ENCODE measurements around the gene KNL1. TPM values are rescaled to one million over a fixed set of nuclear protein-coding genes. Genes with fewer than 3 reads are reported as not detected.

KNL1 gene
- total RNA-seq, 2 experiments from 2014 or later, result 62.2 to 69.0 TPM

DNA sequence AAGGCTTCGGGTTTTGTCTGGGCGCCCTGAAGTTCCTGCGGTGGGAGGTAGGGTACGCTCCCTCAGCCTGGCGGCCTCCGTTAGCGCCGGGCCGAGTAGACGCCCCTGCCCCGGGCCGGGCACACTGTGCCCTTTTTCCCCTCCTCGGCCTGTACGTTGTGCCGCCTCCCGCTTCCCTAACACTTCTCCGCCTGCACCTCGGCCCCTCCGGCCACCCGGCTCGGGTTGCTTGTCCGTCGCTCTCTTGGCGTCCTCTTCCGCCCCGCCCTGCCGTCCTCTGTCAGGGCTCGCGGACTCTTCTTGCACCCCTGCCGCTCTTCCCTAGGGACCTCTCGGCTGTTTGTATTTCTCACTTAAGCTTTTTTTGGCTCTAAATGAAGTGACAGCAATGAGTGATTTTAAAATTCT, 384 bp downstream of the KNL1 start:
- POLR2A ChIA-PET, result no interaction called here
- Mint-ChIP-seq H3K4me1 (peaks cover 40% of the 10 kb centered on the region), H3K27ac (peak overlapping the region; percentile 97), H3K27me3 (peaks cover 3% of the 10 kb centered on the region), H3K36me3 (ENCODE audit: low read depth) (peaks cover 14% of the 10 kb centered on the region), H3K9me3 (no peaks in the 10 kb centered on the region), H3K4me3 (peak overlapping the region; percentile 85)
- CTCF ChIA-PET, result interaction anchor here (0.9 kb wide), 1 partner anchor 56 kb away, joined by 4 read pairs; no protein-coding TSS in a partner anchor
- DNase-seq, result no peak

- POLR2A ChIA-PET, result no interaction called here
- peak overlapping the region; percentile 85 for H3K4me3 Mint-ChIP-seq
- peaks cover 1% of the 10 kb centered on the region for H3K27me3 Mint-ChIP-seq
- no peak for DNase-seq
- CTCF ChIA-PET, result no interaction called here
- H3K36me3 Mint-ChIP-seq (ENCODE audit: low read depth), result peaks cover 14% of the 10 kb centered on the region
- H3K4me1 Mint-ChIP-seq, result peaks cover 35% of the 10 kb centered on the region
- peak overlapping the region; percentile 97 for H3K27ac Mint-ChIP-seq
- no peaks in the 10 kb centered on the region for H3K9me3 Mint-ChIP-seq
Measured at GRCh38 chr15:40595219-40595618, 1.2 kb downstream of the KNL1 start.

DNA sequence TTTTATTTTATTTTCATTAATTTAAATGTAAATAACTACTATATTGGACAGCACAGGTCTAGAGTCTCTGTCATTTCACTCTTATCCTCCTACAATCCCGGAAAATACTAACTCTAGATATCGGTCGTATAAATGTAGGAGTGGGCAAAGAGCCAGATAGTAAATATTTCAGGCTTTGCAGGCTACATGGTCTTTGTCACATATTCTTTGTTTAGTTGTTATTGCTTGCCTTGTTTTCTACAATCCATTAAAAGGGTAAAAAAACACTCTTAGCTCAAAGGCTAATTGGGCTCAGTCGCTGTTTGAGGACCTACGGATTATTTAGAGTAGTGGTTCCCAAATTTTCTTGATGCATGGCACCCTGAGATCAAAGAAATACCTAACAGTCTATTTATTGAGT, 1.7 kb downstream of the KNL1 start:
- peaks cover 19% of the 10 kb centered on the region for H3K36me3 Mint-ChIP-seq (ENCODE audit: low read depth)
- no peak overlapping the region for H3K27ac Mint-ChIP-seq
- peaks cover 1% of the 10 kb centered on the region for H3K27me3 Mint-ChIP-seq
- H3K9me3 Mint-ChIP-seq, result no peaks in the 10 kb centered on the region
- CTCF ChIA-PET, result no interaction called here
- peaks cover 31% of the 10 kb centered on the region for H3K4me1 Mint-ChIP-seq
- DNase-seq, result no peak
- no peak overlapping the region for H3K4me3 Mint-ChIP-seq
- POLR2A ChIA-PET, result no interaction called here

DNA sequence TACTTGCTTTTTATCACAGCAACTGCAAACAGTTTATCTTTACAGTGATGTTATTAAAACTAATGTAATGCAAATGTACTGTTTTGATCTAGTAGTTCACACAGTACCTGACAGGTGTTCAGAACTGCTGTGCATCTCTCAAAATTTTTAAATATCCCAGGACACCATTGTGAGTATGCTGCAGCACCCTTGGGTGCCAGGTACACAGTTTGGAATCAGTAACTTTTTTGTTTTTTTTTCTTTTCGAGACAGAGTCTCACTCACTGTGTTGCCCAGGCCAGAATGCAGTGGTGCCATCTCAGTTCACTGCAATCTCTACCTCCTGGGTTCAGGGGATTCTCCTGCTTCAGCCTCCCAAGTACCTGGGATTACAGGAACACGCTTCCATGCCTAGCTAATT, 3.0 kb downstream of the KNL1 start:
- Mint-ChIP-seq H3K27me3 (peaks cover 1% of the 10 kb centered on the region), H3K36me3 (ENCODE audit: low read depth) (peaks cover 19% of the 10 kb centered on the region), H3K9me3 (no peaks in the 10 kb centered on the region), H3K4me3 (no peak overlapping the region), H3K27ac (no peak overlapping the region), H3K4me1 (peaks cover 31% of the 10 kb centered on the region)
- ChIA-PET CTCF (interaction anchor here (0.6 kb wide), 1 partner anchor 438 kb away, joined by 3 read pairs; no protein-coding TSS in a partner anchor), POLR2A (no interaction called here)
- DNase-seq, result no peak

DNA sequence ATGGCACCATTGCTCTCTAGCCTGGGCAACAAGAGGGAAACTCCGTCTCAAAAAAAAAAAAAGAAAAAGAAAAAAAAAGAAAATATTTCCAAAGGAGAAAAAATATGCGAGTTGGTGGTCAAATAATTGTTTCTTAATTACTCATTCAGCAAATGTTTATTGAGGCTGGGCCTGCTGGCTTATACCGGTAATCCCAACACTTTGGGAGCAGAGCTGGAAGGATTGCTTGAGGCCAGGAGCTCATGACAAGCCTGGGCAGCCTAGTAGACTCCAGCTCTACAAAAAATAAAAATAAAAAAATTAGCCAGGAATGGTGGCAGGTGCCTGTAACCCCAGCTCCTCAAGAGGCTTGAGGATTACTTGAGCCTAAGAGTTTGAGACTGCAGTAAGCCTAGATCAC, 4.1 kb downstream of the KNL1 start:
- H3K9me3 Mint-ChIP-seq, result no peaks in the 10 kb centered on the region
- POLR2A ChIA-PET, result interaction anchor here (0.6 to 1.4 kb wide), 2 partner anchors 30 to 33 kb away, joined by 4 to 5 read pairs; partner anchors contain the start of gene CCDC32
- CTCF ChIA-PET, result interaction anchor here (0.7 to 2.0 kb wide), 5 partner anchors 8 to 1082 kb away, joined by 3 to 6 read pairs (median 4); no protein-coding TSS in a partner anchor
- peaks cover 24% of the 10 kb centered on the region for H3K4me1 Mint-ChIP-seq
- DNase-seq, result no peak
- peaks cover 1% of the 10 kb centered on the region for H3K27me3 Mint-ChIP-seq
- H3K27ac Mint-ChIP-seq, result no peak overlapping the region
- peaks cover 23% of the 10 kb centered on the region for H3K36me3 Mint-ChIP-seq (ENCODE audit: low read depth)
- H3K4me3 Mint-ChIP-seq, result no peak overlapping the region

DNA sequence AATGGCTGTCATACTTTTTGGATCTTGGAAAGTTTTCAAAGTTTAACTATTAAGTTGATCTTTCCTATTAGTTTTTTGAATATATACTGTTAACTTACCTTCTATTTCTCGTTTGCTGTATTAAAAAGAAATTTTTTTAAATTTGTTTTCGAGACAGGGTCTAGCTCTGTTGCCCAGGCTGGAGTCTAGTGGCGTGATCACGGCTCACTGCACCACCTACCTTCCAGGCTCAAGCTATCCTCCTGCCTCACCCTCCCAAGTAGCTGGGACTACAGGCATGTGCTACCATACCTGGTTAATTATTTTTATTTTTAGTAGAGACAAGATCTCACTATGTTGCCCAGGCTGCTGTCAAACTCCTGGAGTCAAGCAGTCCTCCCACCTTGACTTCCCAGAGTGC, 4.6 kb downstream of the KNL1 start:
- no peaks in the 10 kb centered on the region for H3K9me3 Mint-ChIP-seq
- H3K27me3 Mint-ChIP-seq, result peaks cover under 1% of the 10 kb centered on the region
- POLR2A ChIA-PET, result interaction anchor here (1.4 kb wide), 1 partner anchor 34 kb away, joined by 4 read pairs; the partner anchor contains the start of gene CCDC32

GRCh38 chr15:40600956-40601355, 6.9 kb downstream of the KNL1 start:
- Mint-ChIP-seq H3K36me3 (ENCODE audit: low read depth) (peaks cover 28% of the 10 kb centered on the region), H3K9me3 (no peaks in the 10 kb centered on the region), H3K4me3 (no peak overlapping the region), H3K4me1 (peaks cover 9% of the 10 kb centered on the region), H3K27ac (no peak overlapping the region), H3K27me3 (no peaks in the 10 kb centered on the region)
- ChIA-PET POLR2A (no interaction called here), CTCF (interaction anchor here (0.6 to 1.5 kb wide), 5 partner anchors 11 to 1921 kb away, joined by 3 to 7 read pairs (median 3); no protein-coding TSS in a partner anchor)
- no peak for DNase-seq

More for the DNA sequence above, 4.6 kb downstream of the KNL1 start:
- Mint-ChIP-seq H3K4me1 (peaks cover 19% of the 10 kb centered on the region), H3K4me3 (no peak overlapping the region), H3K27ac (no peak overlapping the region), H3K36me3 (ENCODE audit: low read depth) (peaks cover 25% of the 10 kb centered on the region)
- DNase-seq, result no peak
- CTCF ChIA-PET, result interaction anchor here (0.7 to 2.0 kb wide), 4 partner anchors 9 to 1081 kb away, joined by 3 to 6 read pairs (median 4); no protein-coding TSS in a partner anchor

- POLR2A ChIA-PET, result no interaction called here
- no peak overlapping the region for H3K4me3 Mint-ChIP-seq
- peaks cover 2% of the 10 kb centered on the region for H3K4me1 Mint-ChIP-seq
- DNase-seq, result no peak
- peaks cover 34% of the 10 kb centered on the region for H3K36me3 Mint-ChIP-seq (ENCODE audit: low read depth)
- CTCF ChIA-PET, result interaction anchor here (2.1 kb wide), 1 partner anchor 14 kb away, joined by 5 read pairs; no protein-coding TSS in a partner anchor
- H3K27me3 Mint-ChIP-seq, result no peaks in the 10 kb centered on the region
- no peak overlapping the region for H3K27ac Mint-ChIP-seq
- H3K9me3 Mint-ChIP-seq, result no peaks in the 10 kb centered on the region
Measured at GRCh38 chr15:40603935-40604334, 9.9 kb downstream of the KNL1 start.

GRCh38 chr15:40613080-40613479, 19.0 kb downstream of the KNL1 start:
- Mint-ChIP-seq H3K4me1 (no peaks in the 10 kb centered on the region), H3K36me3 (ENCODE audit: low read depth) (peaks cover 32% of the 10 kb centered on the region), H3K27ac (no peak overlapping the region), H3K9me3 (no peaks in the 10 kb centered on the region), H3K4me3 (no peak overlapping the region), H3K27me3 (no peaks in the 10 kb centered on the region)
- ChIA-PET POLR2A (no interaction called here), CTCF (no interaction called here)
- DNase-seq, result no peak

DNA sequence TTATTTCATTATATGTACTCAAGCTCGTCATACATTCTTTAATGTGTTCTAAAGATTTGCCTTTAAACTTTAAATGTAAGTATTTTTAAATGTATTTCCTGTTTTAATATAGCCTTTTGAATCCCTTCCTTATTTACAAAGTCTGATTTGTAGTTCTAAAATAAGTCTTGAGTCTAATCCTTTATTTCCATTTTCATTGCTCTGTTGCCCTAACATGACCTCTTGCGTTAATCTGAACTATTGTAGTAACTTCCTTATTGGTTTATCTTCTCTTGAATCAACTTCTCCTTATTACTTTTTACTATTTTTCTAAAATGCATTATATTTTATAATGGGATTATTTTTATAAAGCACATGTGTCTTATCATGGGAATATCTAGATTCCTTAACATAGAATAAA, 24.0 kb downstream of the KNL1 start:
- no peaks in the 10 kb centered on the region for H3K27me3 Mint-ChIP-seq
- H3K27ac Mint-ChIP-seq, result no peak overlapping the region
- no peak overlapping the region for H3K4me3 Mint-ChIP-seq
- H3K36me3 Mint-ChIP-seq (ENCODE audit: low read depth), result peaks cover 53% of the 10 kb centered on the region
- no peak for DNase-seq
- ChIA-PET POLR2A (no interaction called here), CTCF (no interaction called here)
- H3K9me3 Mint-ChIP-seq, result no peaks in the 10 kb centered on the region
- H3K4me1 Mint-ChIP-seq, result no peaks in the 10 kb centered on the region

DNA sequence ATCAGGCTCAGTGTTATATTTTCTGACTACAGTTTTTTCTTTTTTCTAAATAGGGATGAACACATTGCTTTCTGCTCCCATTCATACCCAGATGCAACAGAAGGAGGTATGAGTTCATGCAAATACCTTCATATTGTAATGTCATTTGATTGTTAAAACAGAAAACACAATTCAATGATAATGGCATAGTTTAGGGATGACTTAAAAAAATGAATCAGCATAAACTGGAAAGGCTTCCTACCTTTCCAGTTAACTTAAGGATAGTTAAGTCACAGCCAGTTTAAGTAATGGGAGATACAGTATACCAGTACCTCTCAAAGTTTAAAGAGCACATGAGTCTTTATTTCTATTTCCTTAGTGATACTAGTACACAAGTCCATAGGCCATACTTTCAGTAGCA, 24.9 kb downstream of the KNL1 start:
- peaks cover 50% of the 10 kb centered on the region for H3K36me3 Mint-ChIP-seq (ENCODE audit: low read depth)
- H3K27me3 Mint-ChIP-seq, result no peaks in the 10 kb centered on the region
- DNase-seq, result no peak
- H3K4me1 Mint-ChIP-seq, result no peaks in the 10 kb centered on the region
- H3K4me3 Mint-ChIP-seq, result no peak overlapping the region
- no peaks in the 10 kb centered on the region for H3K9me3 Mint-ChIP-seq
- CTCF ChIA-PET, result interaction anchor here (1.3 kb wide), 1 partner anchor 9 kb away, joined by 5 read pairs; no protein-coding TSS in a partner anchor
- POLR2A ChIA-PET, result no interaction called here
- no peak overlapping the region for H3K27ac Mint-ChIP-seq

DNA sequence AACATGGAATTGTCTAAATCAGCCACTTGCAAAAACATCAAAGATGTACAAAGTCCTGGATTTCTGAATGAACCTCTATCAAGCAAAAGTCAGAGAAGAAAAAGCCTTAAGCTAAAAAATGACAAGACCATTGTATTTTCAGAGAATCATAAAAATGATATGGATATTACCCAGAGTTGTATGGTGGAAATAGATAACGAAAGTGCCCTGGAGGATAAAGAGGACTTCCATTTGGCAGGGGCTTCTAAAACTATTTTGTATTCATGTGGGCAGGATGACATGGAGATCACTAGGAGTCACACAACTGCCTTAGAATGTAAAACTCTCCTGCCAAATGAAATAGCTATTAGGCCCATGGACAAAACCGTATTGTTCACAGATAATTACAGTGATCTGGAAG, 29.3 kb downstream of the KNL1 start:
- ChIA-PET POLR2A (no interaction called here), CTCF (interaction anchor here (1.0 to 1.3 kb wide), 2 partner anchors 12 to 34 kb away, joined by 3 to 4 read pairs; no protein-coding TSS in a partner anchor)
- H3K36me3 Mint-ChIP-seq (ENCODE audit: low read depth), result peaks cover 47% of the 10 kb centered on the region
- no peaks in the 10 kb centered on the region for H3K9me3 Mint-ChIP-seq
- no peak overlapping the region for H3K4me3 Mint-ChIP-seq
- H3K4me1 Mint-ChIP-seq, result no peaks in the 10 kb centered on the region
- no peaks in the 10 kb centered on the region for H3K27me3 Mint-ChIP-seq
- DNase-seq, result no peak
- no peak overlapping the region for H3K27ac Mint-ChIP-seq

DNA sequence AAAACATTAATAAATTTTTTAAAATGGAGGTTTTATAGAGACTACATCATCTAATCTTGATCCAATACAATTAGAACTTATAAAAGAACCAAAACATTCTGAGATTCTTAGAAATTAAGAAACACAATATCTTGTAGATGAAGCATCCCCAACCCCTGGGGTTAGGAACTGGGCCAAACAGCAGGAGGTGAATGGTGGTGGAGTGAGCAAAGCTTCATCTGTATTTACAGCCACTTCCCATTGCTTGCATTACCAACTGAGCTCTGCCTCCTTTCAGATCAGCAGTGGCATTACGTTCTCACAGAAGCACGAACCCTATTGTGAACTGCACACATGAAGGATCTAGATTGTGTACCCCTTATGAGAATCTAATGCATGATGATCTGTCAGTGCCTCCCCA, 36.3 kb downstream of the KNL1 start:
- H3K27ac Mint-ChIP-seq, result no peak overlapping the region
- no peaks in the 10 kb centered on the region for H3K4me1 Mint-ChIP-seq
- no peak for DNase-seq
- peaks cover 36% of the 10 kb centered on the region for H3K36me3 Mint-ChIP-seq (ENCODE audit: low read depth)
- H3K9me3 Mint-ChIP-seq, result no peaks in the 10 kb centered on the region
- H3K4me3 Mint-ChIP-seq, result no peak overlapping the region
- POLR2A ChIA-PET, result no interaction called here
- CTCF ChIA-PET, result no interaction called here
- no peaks in the 10 kb centered on the region for H3K27me3 Mint-ChIP-seq

DNA sequence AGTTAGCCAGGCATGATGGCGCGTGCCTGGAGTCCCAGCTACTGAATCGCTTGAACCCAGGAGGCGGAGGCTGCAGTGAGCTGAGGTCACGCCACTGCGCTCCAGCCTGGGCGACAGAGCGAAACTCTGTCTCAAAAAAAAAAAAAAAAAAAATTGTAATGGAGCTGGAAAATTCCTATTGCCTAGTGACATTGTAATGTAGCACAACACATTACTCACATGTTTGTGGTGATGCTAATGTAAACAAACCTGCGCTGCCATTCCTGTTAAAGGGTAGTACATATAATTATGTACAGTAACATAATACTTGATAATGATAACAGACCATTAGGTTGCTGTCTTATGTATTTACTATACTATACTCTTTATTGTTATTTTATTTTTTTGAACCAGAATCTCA, 39.1 kb downstream of the KNL1 start:
- ChIA-PET CTCF (interaction anchor here (1.3 to 1.4 kb wide), 2 partner anchors 12 to 15 kb away, joined by 3 to 5 read pairs; no protein-coding TSS in a partner anchor), POLR2A (no interaction called here)
- Mint-ChIP-seq H3K27ac (no peak overlapping the region), H3K27me3 (no peaks in the 10 kb centered on the region), H3K9me3 (no peaks in the 10 kb centered on the region), H3K4me1 (no peaks in the 10 kb centered on the region), H3K36me3 (ENCODE audit: low read depth) (peaks cover 32% of the 10 kb centered on the region), H3K4me3 (no peak overlapping the region)
- DNase-seq, result no peak
